ENCODE results near the gene STK4. TPM values are rescaled to one million over a fixed set of nuclear protein-coding genes. Genes with fewer than 3 reads are reported as not detected.

Gene STK4
- total and polyA plus RNA-seq, 7 donors, result 2.4 to 8.6 (median 5.6) TPM

- H3K27me3 ChIP-seq (ENCODE audit: insufficient read depth in 3 of 3, low read length in 2 of 3), result no peaks in the 10 kb centered on the region
- H3K4me1 ChIP-seq, result peaks cover 12% of the 10 kb centered on the region
- H3K4me3 ChIP-seq, result peak overlapping the region; percentile 99
- DNase-seq (no peak), ATAC-seq (peak; percentile 21 to 46 (median 41))
- peaks cover 7 to 26% of the 10 kb centered on the region in 2 donors for H3K36me3 ChIP-seq (ENCODE audit: insufficient read depth in 1 of 2, low read depth in 1 of 2)
- WGBS, 3 donors, result 6 to 8% (median 7%) methylated on average over 13 of the region's 13 CpGs
- TF ChIP-seq CTCF (IDR thresholded peaks at IDR 0.05), result no peak
- H3K9me3 ChIP-seq, result no peaks in the 10 kb centered on the region
- H3K27ac ChIP-seq, result peak overlapping the region; percentile 86
- intact Hi-C loops (cut with DNase I), result loop anchor here in 1 of 2 donors (5.0 kb wide), 1 partner anchor 72 kb away; the partner anchor contains the start of gene YWHAB
Measured at GRCh38 chr20:44959638-44960102, 6.6 kb upstream of the STK4 start.

- Histone ChIP-seq H3K36me3 (ENCODE audit: insufficient read depth in 1 of 2, low read depth in 1 of 2) (peaks cover 4 to 20% of the 10 kb centered on the region in 2 donors), H3K27ac (peak within 1 kb of the TSS; percentile 86), H3K27me3 (ENCODE audit: insufficient read depth in 3 of 3, low read length in 2 of 3) (no peaks in the 10 kb centered on the region), H3K9me3 (no peaks in the 10 kb centered on the region), H3K4me3 (peak within 1 kb of the TSS; percentile 99), H3K4me1 (peaks cover 12% of the 10 kb centered on the region)
- DNase-seq (peak; percentile 96), ATAC-seq (peak; percentile 98 to 99 (median 98))
- 1% methylated on average over 50 to 60 of the region's 60 CpGs for WGBS, 3 donors
- intact Hi-C loops (cut with DNase I), result loop anchor here in 1 of 2 donors (5.0 kb wide), 1 partner anchor 73 kb away; the partner anchor contains the start of gene YWHAB
- peak; percentile 6 for TF ChIP-seq CTCF (IDR thresholded peaks at IDR 0.05)
Measured at GRCh38 chr20:44960103-44960852, 6.0 kb upstream of the STK4 start, which contains the start of gene TOMM34. TOMM34 (minus strand) TSS chr20:44960397; CDS start chr20:44960333, 64 bp downstream.

- peaks cover 12% of the 10 kb centered on the region for H3K4me1 ChIP-seq
- no peak for TF ChIP-seq CTCF (IDR thresholded peaks at IDR 0.05)
- H3K27ac ChIP-seq, result peak overlapping the region; percentile 86
- 69 to 78% (median 70%) methylated on average over 4 of the region's 4 CpGs for WGBS, 3 donors
- peaks cover 0 to 10% of the 10 kb centered on the region in 2 donors for H3K36me3 ChIP-seq (ENCODE audit: insufficient read depth in 1 of 2, low read depth in 1 of 2)
- intact Hi-C loops (cut with DNase I), result loop anchor here in 1 of 2 donors (5.0 kb wide), 1 partner anchor 74 kb away; the partner anchor contains the start of gene YWHAB
- H3K9me3 ChIP-seq, result no peaks in the 10 kb centered on the region
- H3K4me3 ChIP-seq, result no peak overlapping the region
- no peaks in the 10 kb centered on the region for H3K27me3 ChIP-seq (ENCODE audit: insufficient read depth in 3 of 3, low read length in 2 of 3)
- ATAC-seq (no peak), DNase-seq (no peak)
Measured at GRCh38 chr20:44961011-44961869, 5.1 kb upstream of the STK4 start.

GRCh38 chr20:44961870-44962267 lies 4.4 kb upstream of the STK4 start:
- DNase-seq, result no peak
- Histone ChIP-seq H3K9me3 (no peaks in the 10 kb centered on the region), H3K4me1 (peaks cover 13% of the 10 kb centered on the region), H3K36me3 (ENCODE audit: insufficient read depth in 1 of 2, low read depth in 1 of 2) (peaks cover 0 to 6% of the 10 kb centered on the region in 2 donors), H3K4me3 (no peak overlapping the region), H3K27ac (no peak overlapping the region), H3K27me3 (ENCODE audit: insufficient read depth in 3 of 3, low read length in 2 of 3) (no peaks in the 10 kb centered on the region)
- no peak for ATAC-seq
- 88 to 91% (median 88%) methylated on average over 3 of the region's 3 CpGs for WGBS, 3 donors
- TF ChIP-seq CTCF (IDR thresholded peaks at IDR 0.05), result no peak
- intact Hi-C loops (cut with DNase I), result loop anchor here in 1 of 2 donors (5.0 kb wide), 1 partner anchor 75 kb away; the partner anchor contains the start of gene YWHAB
